Thyroid gland (tissue), 4 donors: ENCODE results near the gene RAD9B. TPM values are rescaled to one million over a fixed set of nuclear protein-coding genes. Genes with fewer than 3 reads are reported as not detected.

Experiments used
- DNase-seq, 2 donors: peaks; one replicate each; pipeline ENCODE4 v3.0.0-alpha.2; 2019
- H3K27ac ChIP-seq, 3 donors: fragments of 200-600 bp; sonication (generic); 1 replicate in 2 of 3; 2 replicates in 1 of 3; pipeline ENCODE4 v1.5.1; 2016 to 2019; ENCODE audit warnings: mild to moderate bottlenecking in 1 of 3, moderate library complexity in 1 of 3
- H3K27me3 ChIP-seq: fragments of 200-600 bp; sonication (generic); one replicate; pipeline ENCODE4 v1.5.1; 2019
- H3K36me3 ChIP-seq, 2 donors: fragments of 200-600 bp; sonication (generic); one replicate each; pipeline ENCODE4 v1.5.1; 2016 to 2019
- H3K4me1 ChIP-seq, 2 donors: fragments of 200-600 bp; sonication (generic); one replicate each; pipeline ENCODE4 v1.5.1; 2017 to 2019
- H3K4me3 ChIP-seq, 3 donors: fragments of 200-600 bp; sonication (generic); replicated peaks in 1 of 3; 1 replicate in 2 of 3; 2 replicates in 1 of 3; pipeline ENCODE4 v1.5.1; 2016; ENCODE audit warnings: mild to moderate bottlenecking in 1 of 3
- H3K9me3 ChIP-seq: fragments of 200-600 bp; sonication (generic); one replicate; pipeline ENCODE4 v1.5.1; 2017
- POLR2A ChIP-seq, 2 donors: fragments of 450-650 bp; IDR thresholded peaks; one replicate each; pipeline ENCODE4 v1.6.1; 2017; ENCODE audit warnings: antibody characterized with exemption in 2 of 2, mild to moderate bottlenecking in 2 of 2, moderate library complexity in 1 of 2
- WGBS, 2 donors: methylation state at CpG; one replicate each; pipeline ENCODE4 v1.1.5; 2017; 5-methylcytosine and 5-hydroxymethylcytosine counted together
- intact Hi-C: fragments of 100-400 bp; cut with DNase I; formaldehyde crosslinking; loops from one replicate; pipeline ENCODE4 v1.15.1; 2023
- total RNA-seq, 4 donors: library from RNA; depleted of rRNA; stranded (reverse); fragments of >200 nt; gene quantifications; one replicate each; pipeline ENCODE4 v1.2.3, GENCODE V29; 2016
- TF ChIP-seq, protein P1 (sequence below), 6 experiments: fragments of 200-600 bp in 3 of 6; fragments of 450-650 bp in 3 of 6; sonication (generic) in 3 of 6; IDR thresholded peaks; one replicate each; pipeline ENCODE4 v1.5.1; 2016 to 2019; ENCODE audit warnings: antibody characterized with exemption in 6 of 6, mild to moderate bottlenecking in 2 of 6, inconsistent platforms in 1 of 6, moderate library complexity in 1 of 6

Gene RAD9B
- total RNA-seq, 4 donors from 2014 or later = 0.40 to 0.45 TPM; not detected in 2

DNA sequence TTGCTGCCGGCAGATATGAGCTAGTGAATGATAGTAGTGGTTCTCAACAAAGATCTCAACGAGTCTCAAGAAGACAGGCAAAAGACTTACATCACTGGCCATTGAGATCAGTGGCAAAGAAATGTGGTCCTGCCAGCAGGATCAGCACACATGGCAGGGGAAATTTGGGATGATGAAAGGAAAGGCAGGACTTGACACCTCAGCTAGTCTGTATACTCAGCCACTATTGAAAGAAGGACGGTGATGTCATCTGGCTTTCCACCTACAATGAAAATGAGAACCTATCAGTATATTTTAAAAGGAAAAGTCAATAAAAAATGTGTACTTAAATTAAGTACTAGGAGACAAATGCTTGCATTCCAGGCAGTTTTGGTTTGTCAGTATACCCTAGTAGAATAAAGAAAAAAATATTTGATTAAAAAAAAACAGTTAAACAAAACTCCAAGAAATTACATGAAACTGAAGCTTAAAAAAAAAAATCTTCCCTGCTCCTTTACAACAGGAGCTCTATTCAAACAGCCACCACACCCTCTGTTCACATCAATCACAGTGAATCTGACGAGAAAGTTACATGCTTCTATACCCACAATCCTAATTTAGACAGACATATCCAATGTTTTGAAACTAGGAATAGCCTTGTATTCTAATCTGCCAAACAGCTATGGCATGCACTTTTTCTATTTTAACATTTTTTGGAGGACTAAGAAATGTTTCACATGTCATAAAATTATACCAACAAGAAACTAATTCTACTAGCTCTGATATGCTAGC is 34.9 kb downstream of the RAD9B start:
- H3K27ac ChIP-seq = no peak overlapping the region
- H3K4me3 ChIP-seq = no peak overlapping the region

DNA sequence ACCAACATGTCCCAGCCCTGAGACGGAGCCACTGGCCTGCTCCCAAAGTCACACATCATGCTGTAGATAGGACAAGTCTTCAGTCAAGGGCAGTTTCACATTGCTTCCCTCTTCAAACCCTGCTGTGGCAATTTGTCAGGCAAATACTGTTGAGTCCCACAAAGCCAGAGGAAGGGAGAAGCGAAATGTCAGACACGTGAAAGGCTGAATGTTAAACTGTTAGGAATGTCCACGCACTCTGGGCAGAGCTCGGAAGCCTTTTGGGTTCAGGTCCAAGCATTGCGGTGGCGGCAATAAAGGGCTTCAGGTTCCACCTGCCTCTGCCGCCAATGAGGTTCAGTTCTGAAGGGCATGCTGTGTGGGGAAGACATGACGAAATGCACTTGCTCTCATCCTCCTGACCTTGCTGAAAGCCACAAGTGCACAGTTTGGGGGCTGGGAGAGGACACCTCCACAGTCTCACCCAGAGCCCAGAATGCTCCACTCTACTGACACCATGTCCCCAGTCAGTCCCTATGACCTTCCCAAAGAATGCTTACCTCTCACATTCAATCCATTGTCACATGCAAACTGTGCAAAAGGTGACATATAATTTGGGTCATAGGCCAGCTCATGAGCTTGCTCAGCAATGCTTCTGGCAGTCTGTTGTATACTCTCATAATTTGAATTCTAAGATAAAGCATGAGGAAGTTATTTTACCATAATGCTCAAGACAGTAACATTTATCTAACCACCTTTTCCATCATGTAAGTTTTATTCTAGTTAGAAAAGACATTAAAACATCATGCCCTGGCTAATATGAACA is 35.7 kb downstream of the RAD9B start:
- DNase-seq = no peak
- H3K9me3 ChIP-seq = no peaks in the 10 kb centered on the region
- intact Hi-C loops = no loop called here
- H3K4me1 ChIP-seq = peaks cover 3% of the 10 kb centered on the region in 2 donors
- no peak overlapping the region for H3K4me3 ChIP-seq
- peaks cover 21 to 31% of the 10 kb centered on the region in 2 donors for H3K36me3 ChIP-seq
- TF ChIP-seq, protein P1, sequence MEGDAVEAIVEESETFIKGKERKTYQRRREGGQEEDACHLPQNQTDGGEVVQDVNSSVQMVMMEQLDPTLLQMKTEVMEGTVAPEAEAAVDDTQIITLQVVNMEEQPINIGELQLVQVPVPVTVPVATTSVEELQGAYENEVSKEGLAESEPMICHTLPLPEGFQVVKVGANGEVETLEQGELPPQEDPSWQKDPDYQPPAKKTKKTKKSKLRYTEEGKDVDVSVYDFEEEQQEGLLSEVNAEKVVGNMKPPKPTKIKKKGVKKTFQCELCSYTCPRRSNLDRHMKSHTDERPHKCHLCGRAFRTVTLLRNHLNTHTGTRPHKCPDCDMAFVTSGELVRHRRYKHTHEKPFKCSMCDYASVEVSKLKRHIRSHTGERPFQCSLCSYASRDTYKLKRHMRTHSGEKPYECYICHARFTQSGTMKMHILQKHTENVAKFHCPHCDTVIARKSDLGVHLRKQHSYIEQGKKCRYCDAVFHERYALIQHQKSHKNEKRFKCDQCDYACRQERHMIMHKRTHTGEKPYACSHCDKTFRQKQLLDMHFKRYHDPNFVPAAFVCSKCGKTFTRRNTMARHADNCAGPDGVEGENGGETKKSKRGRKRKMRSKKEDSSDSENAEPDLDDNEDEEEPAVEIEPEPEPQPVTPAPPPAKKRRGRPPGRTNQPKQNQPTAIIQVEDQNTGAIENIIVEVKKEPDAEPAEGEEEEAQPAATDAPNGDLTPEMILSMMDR (IDR thresholded peaks at IDR 0.05) = no peak
- no peak for TF ChIP-seq POLR2A (IDR thresholded peaks at IDR 0.05)
- H3K27ac ChIP-seq = no peak overlapping the region
- WGBS, 2 donors = 72 to 92% methylated on average over 9 of the region's 9 CpGs
- H3K27me3 ChIP-seq = no peaks in the 10 kb centered on the region

More for the DNA sequence above, 34.9 kb downstream of the RAD9B start:
- Histone ChIP-seq H3K36me3 (peaks cover 21 to 31% of the 10 kb centered on the region in 2 donors), H3K27me3 (no peaks in the 10 kb centered on the region), H3K9me3 (no peaks in the 10 kb centered on the region), H3K4me1 (no peaks in the 10 kb centered on the region)
- intact Hi-C loops = no loop called here
- TF ChIP-seq, protein P1 (IDR thresholded peaks at IDR 0.05) = no peak
- TF ChIP-seq POLR2A (IDR thresholded peaks at IDR 0.05) = no peak
- DNase-seq = no peak
- WGBS, 2 donors = 88 to 92% methylated on average over 4 of the region's 4 CpGs

DNA sequence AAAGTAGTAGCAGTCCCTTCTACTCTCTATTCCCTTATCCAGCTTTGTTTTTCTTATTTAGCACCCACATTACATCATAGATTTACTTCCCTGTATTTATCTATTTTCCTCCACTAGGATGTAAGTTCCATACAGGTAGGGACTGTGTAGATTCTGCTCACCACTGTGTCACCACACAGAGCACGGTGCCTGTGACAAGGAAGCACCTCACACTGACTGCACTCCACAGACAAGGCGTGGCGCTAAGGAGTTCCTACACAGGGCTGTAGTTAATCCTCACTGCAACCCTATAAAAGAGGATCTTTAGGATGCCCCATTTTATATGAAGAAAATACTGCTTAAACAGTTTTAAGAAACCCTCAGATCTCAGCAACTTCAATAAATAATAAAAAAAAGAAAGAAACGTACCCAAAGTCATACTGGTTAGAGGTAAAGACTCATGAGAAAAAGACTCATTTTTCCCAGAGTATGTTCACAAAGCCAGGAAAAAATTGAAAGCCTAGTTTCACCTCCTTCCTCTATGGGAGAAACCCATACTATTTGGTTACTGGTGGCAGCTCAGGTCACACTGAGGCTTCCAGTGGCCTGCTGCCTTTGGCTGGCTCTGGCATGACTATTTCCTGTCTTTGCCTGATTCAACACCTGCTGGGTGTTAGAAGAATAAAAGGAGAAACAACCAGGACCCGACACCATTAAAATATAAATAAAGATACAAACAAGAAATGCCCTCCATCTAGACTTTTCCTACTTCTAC is 36.9 kb downstream of the RAD9B start:
- H3K4me1 ChIP-seq = peaks cover 10 to 16% of the 10 kb centered on the region in 2 donors
- no peak overlapping the region for H3K4me3 ChIP-seq
- H3K27me3 ChIP-seq = no peaks in the 10 kb centered on the region
- 95 to 96% methylated on average over 5 of the region's 5 CpGs for WGBS, 2 donors
- intact Hi-C loops = no loop called here
- TF ChIP-seq POLR2A (IDR thresholded peaks at IDR 0.05) = no peak
- TF ChIP-seq, protein P1 (IDR thresholded peaks at IDR 0.05) = no peak
- peaks cover 21 to 31% of the 10 kb centered on the region in 2 donors for H3K36me3 ChIP-seq
- H3K9me3 ChIP-seq = no peaks in the 10 kb centered on the region
- no peak for DNase-seq
- no peak overlapping the region for H3K27ac ChIP-seq

DNA sequence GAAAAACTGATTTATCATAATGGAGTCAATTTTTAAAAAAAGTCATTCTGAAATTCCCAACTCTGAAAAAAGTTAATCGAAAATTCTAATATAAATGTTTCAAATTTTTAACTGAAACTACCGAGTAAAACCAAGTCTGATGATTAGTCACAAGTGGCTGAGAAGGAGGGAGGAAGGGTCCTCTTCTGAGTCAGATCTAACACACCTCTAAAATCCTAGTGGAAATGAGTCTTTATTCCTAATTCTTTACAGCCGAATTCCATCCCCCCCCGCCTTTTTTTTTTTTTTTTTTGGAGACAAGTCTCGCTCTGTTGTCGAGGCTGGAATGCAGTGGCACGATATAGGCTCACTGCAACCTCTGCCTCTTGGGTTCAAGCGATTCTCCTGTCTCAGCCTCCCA is 37.9 kb downstream of the RAD9B start:
- Histone ChIP-seq H3K9me3 (no peaks in the 10 kb centered on the region), H3K27me3 (no peaks in the 10 kb centered on the region), H3K4me1 (peaks cover 15 to 20% of the 10 kb centered on the region in 2 donors), H3K36me3 (peaks cover 21 to 31% of the 10 kb centered on the region in 2 donors), H3K4me3 (no peak overlapping the region), H3K27ac (no peak overlapping the region)
- no peak for DNase-seq
- 87 to 93% methylated on average over 8 of the region's 8 CpGs for WGBS, 2 donors
- no peak for TF ChIP-seq POLR2A (IDR thresholded peaks at IDR 0.05)
- TF ChIP-seq, protein P1 (IDR thresholded peaks at IDR 0.05) = no peak
- intact Hi-C loops = no loop called here
